8988T (cell line): ENCODE measurements around the gene ACOX3.
A peak's percentile ranks its signal among the peaks of the same experiment; 100 is the strongest.
"Not testable (repeated sequence)": the region's sequence is repeated elsewhere in the genome, so short reads cannot be mapped to it uniquely, and the experiment has no call there.

ENCODE experiments used
- DNase-seq: peaks from one replicate; pipeline ENCODE4 v3.0.0; 2011

ACOX3 gene

GRCh38 chr4:8428288-8429097, 12.0 kb downstream of the ACOX3 start:
- DNase-seq: peak; percentile 71

GRCh38 chr4:8427761-8428287, 12.7 kb downstream of the ACOX3 start:
- no peak for DNase-seq

GRCh38 chr4:8427262-8427661, 13.3 kb downstream of the ACOX3 start:
- no peak for DNase-seq

- no peak for DNase-seq
These were observed 17.7 kb downstream of the ACOX3 start for GRCh38 chr4:8422786-8423185.

GRCh38 chr4:8422327-8422726, 18.2 kb downstream of the ACOX3 start:
- DNase-seq: no peak

- DNase-seq: not testable (repeated sequence)
These were observed 20.4 kb downstream of the ACOX3 start for GRCh38 chr4:8420151-8420550.

GRCh38 chr4:8419222-8420041, 21.1 kb downstream of the ACOX3 start:
- DNase-seq: no peak

- no peak for DNase-seq
These were observed 23.4 kb downstream of the ACOX3 start for GRCh38 chr4:8417071-8417614.

- no peak for DNase-seq
These were observed 26.1 kb downstream of the ACOX3 start for GRCh38 chr4:8414377-8414776.

- no peak for DNase-seq
These were observed 28.2 kb downstream of the ACOX3 start for GRCh38 chr4:8412288-8412687.

- DNase-seq: no peak
These were observed 29.0 kb downstream of the ACOX3 start for GRCh38 chr4:8411351-8412180.

GRCh38 chr4:8410641-8411271, 29.8 kb downstream of the ACOX3 start:
- DNase-seq: peak; percentile 68

GRCh38 chr4:8410066-8410625, 30.4 kb downstream of the ACOX3 start:
- no peak for DNase-seq

GRCh38 chr4:8409264-8410065, 31.1 kb downstream of the ACOX3 start:
- DNase-seq: no peak

GRCh38 chr4:8407756-8408155, 32.8 kb downstream of the ACOX3 start:
- DNase-seq: no peak

- DNase-seq: no peak
These were observed 33.2 kb downstream of the ACOX3 start for GRCh38 chr4:8407316-8407715.

GRCh38 chr4:8406887-8407286, 33.6 kb downstream of the ACOX3 start:
- DNase-seq: not testable (repeated sequence)

GRCh38 chr4:8405516-8405875, 35.0 kb downstream of the ACOX3 start:
- DNase-seq: no peak

GRCh38 chr4:8404791-8405515, 35.6 kb downstream of the ACOX3 start:
- no peak for DNase-seq

- no peak for DNase-seq
These were observed 36.5 kb downstream of the ACOX3 start for GRCh38 chr4:8403976-8404375.
